Activated B cell treated with CpG ODN at 0.5 μM for 24 hours (primary cell): ENCODE data around the gene CLIP1. TPM values are rescaled to one million over a fixed set of nuclear protein-coding genes. Genes with fewer than 3 reads are reported as not detected.

Source experiments
- ATAC-seq: fragments of 200-7000 bp; cut with Tn5 transposase; one replicate; pipeline ENCODE4 v1.10.0; 2021; ENCODE audit warnings: low read depth, mild to moderate bottlenecking, moderate library complexity
- CTCF ChIA-PET: fragments of 350-600 bp; sonication (Branson Sonifier 250); formaldehyde crosslinking; loops from one replicate; lab custom pipeline; 2021; ENCODE audit warnings: antibody characterized with exemption; lab: Charles Lee
- POLR2A ChIA-PET: fragments of 350-600 bp; sonication (Branson Sonifier 250); formaldehyde crosslinking; loops from one replicate; lab custom pipeline; 2021; ENCODE audit warnings: antibody characterized with exemption; lab: Charles Lee
- DNase-seq: peaks from one replicate; pipeline ENCODE4 v3.0.0; 2022
- H3K27ac Mint-ChIP-seq: one replicate; pipeline ENCODE4 v1.8.0; 2020; ENCODE audit warnings: mixed read lengths
- H3K27me3 Mint-ChIP-seq: one replicate; pipeline ENCODE4 v1.8.0; 2021; ENCODE audit warnings: mixed read lengths
- H3K36me3 Mint-ChIP-seq: one replicate; pipeline ENCODE4 v1.8.0; 2021; ENCODE audit warnings: low read depth, mixed read lengths
- H3K4me1 Mint-ChIP-seq: one replicate; pipeline ENCODE4 v1.8.0; 2021; ENCODE audit warnings: mixed read lengths
- H3K4me3 Mint-ChIP-seq: one replicate; pipeline ENCODE4 v1.8.0; 2020; ENCODE audit warnings: mild to moderate bottlenecking, mixed read lengths
- H3K9me3 Mint-ChIP-seq: one replicate; pipeline ENCODE4 v1.8.0; 2020; ENCODE audit warnings: mixed read lengths
- intact Hi-C: fragments of 100-400 bp; cut with micrococcal nuclease; formaldehyde crosslinking; loops from one replicate; pipeline ENCODE4 v1.15.1; 2024
- total RNA-seq: library from RNA; stranded (reverse); gene quantifications from 2 replicates; pipeline ENCODE4 v1.2.3, GENCODE V29; 2022
- TF ChIP-seq, protein P1 (sequence below): fragments of 200-600 bp; IDR thresholded peaks from one replicate; pipeline ENCODE4 v1.8.0; 2022; ENCODE audit warnings: antibody characterized with exemption, mild to moderate bottlenecking

Gene CLIP1
- total RNA-seq, 1 donor from 2014 or later: 63.2 TPM

DNA sequence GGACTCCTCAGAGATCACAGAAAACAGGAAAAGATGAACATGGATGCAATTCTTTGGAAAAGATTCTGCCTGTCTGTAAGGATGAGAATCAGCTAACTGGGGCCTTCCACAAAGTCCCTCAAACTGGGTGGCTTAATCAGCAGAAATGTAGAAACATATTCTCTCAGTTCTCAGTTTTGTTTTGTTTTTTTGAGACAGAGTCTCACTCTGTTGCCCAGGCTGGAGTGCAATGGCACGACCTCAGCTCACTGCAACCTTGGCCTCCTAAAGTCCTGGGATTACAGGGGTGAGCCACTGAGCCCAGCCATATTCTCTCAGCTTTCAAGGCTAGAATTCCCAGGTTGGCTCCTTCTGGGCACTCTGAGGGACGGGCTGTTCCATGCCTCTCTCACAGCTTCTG is 38.2 kb upstream of the CLIP1 start:
- TF ChIP-seq, protein P1, sequence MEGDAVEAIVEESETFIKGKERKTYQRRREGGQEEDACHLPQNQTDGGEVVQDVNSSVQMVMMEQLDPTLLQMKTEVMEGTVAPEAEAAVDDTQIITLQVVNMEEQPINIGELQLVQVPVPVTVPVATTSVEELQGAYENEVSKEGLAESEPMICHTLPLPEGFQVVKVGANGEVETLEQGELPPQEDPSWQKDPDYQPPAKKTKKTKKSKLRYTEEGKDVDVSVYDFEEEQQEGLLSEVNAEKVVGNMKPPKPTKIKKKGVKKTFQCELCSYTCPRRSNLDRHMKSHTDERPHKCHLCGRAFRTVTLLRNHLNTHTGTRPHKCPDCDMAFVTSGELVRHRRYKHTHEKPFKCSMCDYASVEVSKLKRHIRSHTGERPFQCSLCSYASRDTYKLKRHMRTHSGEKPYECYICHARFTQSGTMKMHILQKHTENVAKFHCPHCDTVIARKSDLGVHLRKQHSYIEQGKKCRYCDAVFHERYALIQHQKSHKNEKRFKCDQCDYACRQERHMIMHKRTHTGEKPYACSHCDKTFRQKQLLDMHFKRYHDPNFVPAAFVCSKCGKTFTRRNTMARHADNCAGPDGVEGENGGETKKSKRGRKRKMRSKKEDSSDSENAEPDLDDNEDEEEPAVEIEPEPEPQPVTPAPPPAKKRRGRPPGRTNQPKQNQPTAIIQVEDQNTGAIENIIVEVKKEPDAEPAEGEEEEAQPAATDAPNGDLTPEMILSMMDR: no peak
- no peaks in the 10 kb centered on the region for H3K9me3 Mint-ChIP-seq
- ATAC-seq (no peak), DNase-seq (no peak)
- H3K4me1 Mint-ChIP-seq: peaks cover 4% of the 10 kb centered on the region
- no peak overlapping the region for H3K27ac Mint-ChIP-seq
- H3K4me3 Mint-ChIP-seq: no peak overlapping the region
- intact Hi-C loops: no loop called here
- CTCF ChIA-PET: no interaction called here
- no peaks in the 10 kb centered on the region for H3K36me3 Mint-ChIP-seq
- POLR2A ChIA-PET: interaction anchor here (0.7 kb wide), 1 partner anchor 195 kb away, joined by 3 read pairs; no protein-coding TSS in a partner anchor
- no peaks in the 10 kb centered on the region for H3K27me3 Mint-ChIP-seq

DNA sequence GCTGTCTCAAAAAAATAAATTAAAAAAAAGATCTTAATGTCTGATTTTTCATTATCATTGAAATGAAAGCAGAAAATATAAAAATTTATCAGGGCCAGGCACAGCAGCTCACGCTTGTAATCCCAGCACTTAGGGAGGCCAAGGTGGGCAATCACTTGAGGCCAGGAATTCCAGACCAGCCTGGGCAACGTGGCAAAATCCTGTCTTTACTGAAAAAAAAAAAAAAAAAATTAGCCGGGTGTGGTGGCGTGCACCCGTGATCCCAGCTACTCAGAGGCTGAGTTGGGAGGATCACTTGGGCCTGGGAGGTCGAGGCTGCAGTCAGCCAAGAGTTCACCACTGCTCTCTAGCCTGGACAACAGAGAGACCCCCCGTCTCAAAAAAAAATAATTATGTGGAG is 37.6 kb upstream of the CLIP1 start:
- Mint-ChIP-seq H3K4me1 (peaks cover 4% of the 10 kb centered on the region), H3K27me3 (no peaks in the 10 kb centered on the region), H3K9me3 (no peaks in the 10 kb centered on the region), H3K27ac (no peak overlapping the region), H3K4me3 (no peak overlapping the region), H3K36me3 (no peaks in the 10 kb centered on the region)
- no peak for DNase-seq
- CTCF ChIA-PET: no interaction called here
- ATAC-seq: no peak
- POLR2A ChIA-PET: no interaction called here
- TF ChIP-seq, protein P1: no peak
- intact Hi-C loops: no loop called here

DNA sequence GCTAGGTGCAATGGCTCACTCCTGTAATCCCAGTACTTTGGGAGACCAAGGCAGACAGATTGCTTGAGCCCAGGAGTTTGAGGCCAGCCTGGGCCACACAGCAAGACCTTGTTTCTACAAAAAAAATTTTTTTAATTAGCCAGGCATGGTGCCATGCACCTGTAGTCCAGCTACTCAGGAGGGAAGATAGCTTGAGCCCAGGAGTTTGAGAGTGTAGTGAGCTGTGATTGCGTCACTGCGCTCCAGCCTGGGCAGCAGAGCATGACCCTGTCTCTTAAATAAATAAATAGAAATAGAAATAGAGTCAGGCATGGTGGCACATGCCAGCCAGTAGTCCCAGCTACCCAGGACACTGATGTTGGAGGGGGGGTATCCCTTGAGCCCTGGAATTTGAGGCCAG is 36.7 kb upstream of the CLIP1 start:
- H3K9me3 Mint-ChIP-seq: no peaks in the 10 kb centered on the region
- TF ChIP-seq, protein P1: no peak
- H3K27ac Mint-ChIP-seq: no peak overlapping the region
- H3K4me1 Mint-ChIP-seq: peaks cover 4% of the 10 kb centered on the region
- ChIA-PET CTCF (no interaction called here), POLR2A (no interaction called here)
- ATAC-seq (no peak), DNase-seq (no peak)
- intact Hi-C loops: no loop called here
- H3K27me3 Mint-ChIP-seq: no peaks in the 10 kb centered on the region
- H3K4me3 Mint-ChIP-seq: no peak overlapping the region
- no peaks in the 10 kb centered on the region for H3K36me3 Mint-ChIP-seq

DNA sequence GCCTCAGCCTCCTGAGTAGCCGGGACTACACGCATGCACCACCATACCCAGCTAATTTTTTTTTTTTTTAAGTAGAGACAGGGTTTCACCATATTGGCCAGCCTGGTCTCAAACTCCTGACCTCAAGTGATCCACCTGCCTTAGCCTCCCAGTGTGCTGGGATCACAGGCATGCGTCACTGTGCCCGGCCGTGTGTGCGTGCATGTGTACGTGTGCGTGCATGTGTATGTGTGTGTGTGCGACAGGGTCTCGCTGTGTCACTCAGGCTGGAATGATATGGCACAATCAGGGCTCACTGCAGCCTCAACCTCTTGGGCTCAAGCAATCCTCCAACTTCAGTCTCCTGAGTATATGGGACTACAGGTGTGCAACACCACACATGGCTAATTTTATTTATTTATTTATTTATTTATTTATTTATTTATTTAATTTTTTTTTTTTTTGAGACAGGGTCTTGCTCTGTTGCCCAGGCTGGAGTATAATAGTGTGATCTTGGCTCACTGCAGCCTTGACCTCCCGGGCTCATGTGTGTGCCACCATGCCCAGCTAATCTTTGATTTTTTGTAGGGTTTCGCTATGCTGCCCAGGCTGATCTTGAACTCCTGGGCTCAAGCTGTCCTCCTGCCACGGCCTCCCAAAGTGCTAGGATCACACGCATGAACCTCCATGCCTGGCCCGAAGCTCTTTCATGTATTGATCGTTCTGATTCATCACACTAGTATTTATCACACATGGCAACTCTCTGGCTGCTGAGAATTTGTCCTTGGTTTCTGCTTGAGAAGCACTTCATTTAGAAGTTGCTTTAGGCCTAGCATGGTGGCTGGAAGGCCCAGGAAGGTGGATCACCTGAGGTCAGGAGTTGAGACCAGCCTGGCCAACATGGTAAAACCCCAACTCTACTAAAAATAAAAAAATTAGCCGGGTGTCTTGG is 35.9 kb upstream of the CLIP1 start:
- Mint-ChIP-seq H3K9me3 (no peaks in the 10 kb centered on the region), H3K36me3 (no peaks in the 10 kb centered on the region), H3K27me3 (no peaks in the 10 kb centered on the region), H3K4me1 (peaks cover 11% of the 10 kb centered on the region), H3K4me3 (no peak overlapping the region), H3K27ac (no peak overlapping the region)
- intact Hi-C loops: no loop called here
- DNase-seq: no peak
- ChIA-PET POLR2A (no interaction called here), CTCF (no interaction called here)
- TF ChIP-seq, protein P1: no peak
- ATAC-seq: no peak

DNA sequence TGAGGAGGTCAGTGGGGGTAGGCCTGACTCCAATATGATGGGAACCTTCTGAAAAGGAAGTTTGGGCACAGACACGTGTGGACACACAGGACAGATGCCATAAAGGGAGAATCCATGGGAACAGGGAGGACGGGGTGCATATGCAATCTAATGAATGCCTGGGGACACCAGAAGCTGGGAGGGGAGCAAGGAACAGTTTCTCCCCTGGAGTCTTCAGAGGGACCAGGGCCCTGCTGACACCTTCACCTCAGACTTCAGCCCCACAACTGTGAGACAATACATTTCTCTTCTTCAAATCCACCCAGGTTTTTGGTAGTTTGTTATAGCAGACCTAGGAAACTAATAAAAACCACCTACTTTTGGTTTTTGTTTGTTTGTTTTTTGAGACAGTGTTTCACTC is 35.2 kb upstream of the CLIP1 start:
- Mint-ChIP-seq H3K4me3 (no peak overlapping the region), H3K4me1 (peaks cover 19% of the 10 kb centered on the region), H3K27me3 (no peaks in the 10 kb centered on the region), H3K27ac (no peak overlapping the region), H3K36me3 (no peaks in the 10 kb centered on the region), H3K9me3 (no peaks in the 10 kb centered on the region)
- intact Hi-C loops: no loop called here
- ChIA-PET POLR2A (no interaction called here), CTCF (no interaction called here)
- no peak for ATAC-seq
- TF ChIP-seq, protein P1: no peak
- DNase-seq: no peak
